CD14-positive monocyte (primary cell): ENCODE data around the gene CHCHD6. TPM values are rescaled to one million over a fixed set of nuclear protein-coding genes. Genes with fewer than 3 reads are reported as not detected.

Experiments used
- DNase-seq, 3 donors: peaks; one replicate each; pipeline ENCODE4 v3.0.0-alpha.2; 2011 to 2022
- H2AFZ ChIP-seq: 2 replicates; pipeline ENCODE4 v1.6.0; 2012; ENCODE audit warnings: mild to moderate bottlenecking, low read depth, low read length, inconsistent platforms; ENCODE audit not compliant: insufficient read depth, poor library complexity, severe bottlenecking
- H3K27ac ChIP-seq, 2 donors: 1 replicate in 1 of 2; 2 replicates in 1 of 2; pipeline ENCODE4 v1.5.1; 2012 to 2013; ENCODE audit warnings: low read length in 2 of 2, control low read depth in 1 of 2, inconsistent platforms in 1 of 2, low read depth in 1 of 2, mild to moderate bottlenecking in 1 of 2
- H3K27me3 ChIP-seq, 2 donors: one replicate each; pipeline versions ENCODE4 v1.6.0 to v1.6.1; 2011 to 2013; ENCODE audit warnings: low read length in 2 of 2; ENCODE audit not compliant: control insufficient read depth in 2 of 2, insufficient read depth in 2 of 2
- H3K36me3 ChIP-seq, 2 donors: replicated peaks in 1 of 2; 1 replicate in 1 of 2; 2 replicates in 1 of 2; pipeline versions ENCODE4 v1.5.1 to v1.6.1; 2012 to 2013; ENCODE audit warnings: low read length in 2 of 2, control low read depth in 1 of 2, inconsistent platforms in 1 of 2, mild to moderate bottlenecking in 1 of 2; ENCODE audit not compliant: insufficient read depth in 2 of 2, control insufficient read depth in 1 of 2
- H3K4me1 ChIP-seq, 2 donors: 1 replicate in 1 of 2; 2 replicates in 1 of 2; pipeline versions ENCODE4 v1.5.1 to v1.6.1; 2012 to 2013; ENCODE audit warnings: low read length in 2 of 2, control low read depth in 1 of 2, inconsistent platforms in 1 of 2, mild to moderate bottlenecking in 1 of 2, moderate library complexity in 1 of 2; ENCODE audit not compliant: insufficient read depth in 2 of 2, control insufficient read depth in 1 of 2
- H3K4me2 ChIP-seq: replicated peaks from 2 replicates; pipeline ENCODE3; 2012; ENCODE audit warnings: low read length, moderate library complexity, mild to moderate bottlenecking; ENCODE audit not compliant: poor library complexity, severe bottlenecking; ENCODE audit errors: extremely low read depth
- H3K4me3 ChIP-seq, 3 experiments: fragments of 200-600 bp in 1 of 3; sonication (generic) in 1 of 3; replicated peaks in 1 of 3; 1 replicate in 2 of 3; 2 replicates in 1 of 3; pipeline ENCODE4 v1.5.1; 2011 to 2013; ENCODE audit warnings: low read length in 3 of 3, mild to moderate bottlenecking in 3 of 3, control low read depth in 2 of 3, low read depth in 2 of 3, inconsistent platforms in 1 of 3, moderate library complexity in 1 of 3
- H3K79me2 ChIP-seq: 2 replicates; pipeline ENCODE4 v1.6.0; 2012; ENCODE audit warnings: mild to moderate bottlenecking, control low read depth, inconsistent platforms, low read length, moderate library complexity; ENCODE audit not compliant: insufficient read depth
- H3K9ac ChIP-seq: 2 replicates; pipeline ENCODE4 v1.6.0; 2017; ENCODE audit warnings: low read length, mild to moderate bottlenecking; ENCODE audit not compliant: insufficient read depth, poor library complexity, severe bottlenecking
- H3K9me3 ChIP-seq, 2 donors: replicated peaks in 1 of 2; 1 replicate in 1 of 2; 2 replicates in 1 of 2; pipeline versions ENCODE4 v1.5.1 to v1.6.1; 2012 to 2013; ENCODE audit warnings: low read length in 2 of 2, control low read depth in 1 of 2; ENCODE audit not compliant: control insufficient read depth in 1 of 2, insufficient read depth in 1 of 2
- H4K20me1 ChIP-seq: 2 replicates; pipeline ENCODE4 v1.6.0; 2012; ENCODE audit warnings: mild to moderate bottlenecking, low read length, control low read depth, moderate library complexity; ENCODE audit not compliant: insufficient read depth
- H3K27ac Mint-ChIP-seq, 7 donors: one replicate each; pipeline ENCODE4 v1.8.0; 2020; ENCODE audit warnings: mild to moderate bottlenecking in 7 of 7, mixed read lengths in 7 of 7, moderate library complexity in 6 of 7, inconsistent platforms in 2 of 7
- H3K27me3 Mint-ChIP-seq, 3 donors: one replicate each; pipeline ENCODE4 v1.8.0; 2021 to 2022; ENCODE audit warnings: low read depth in 3 of 3, mild to moderate bottlenecking in 3 of 3, mixed read lengths in 3 of 3, moderate library complexity in 3 of 3, inconsistent platforms in 1 of 3
- H3K36me3 Mint-ChIP-seq, 2 donors: one replicate each; pipeline ENCODE4 v1.8.0; 2020; ENCODE audit warnings: mixed read lengths in 2 of 2, inconsistent platforms in 1 of 2, mild to moderate bottlenecking in 1 of 2
- H3K4me1 Mint-ChIP-seq: one replicate; pipeline ENCODE4 v1.8.0; 2020; ENCODE audit warnings: mild to moderate bottlenecking, mixed read lengths
- H3K4me3 Mint-ChIP-seq, 2 donors: one replicate each; pipeline ENCODE4 v1.8.0; 2020; ENCODE audit warnings: mild to moderate bottlenecking in 2 of 2, mixed read lengths in 2 of 2, moderate library complexity in 1 of 2
- H3K9me3 Mint-ChIP-seq, 7 donors: one replicate each; pipeline ENCODE4 v1.8.0; 2020 to 2022; ENCODE audit warnings: mixed read lengths in 7 of 7, mild to moderate bottlenecking in 6 of 7, moderate library complexity in 6 of 7, inconsistent platforms in 2 of 7
- WGBS: methylation state at CpG from one replicate; pipeline ENCODE4 v1.1.5; 2013; ENCODE audit warnings: missing lambda C conversion rate; ENCODE audit not compliant: insufficient coverage; 5-methylcytosine and 5-hydroxymethylcytosine counted together
- intact Hi-C, 2 donors: fragments of 100-400 bp; cut with micrococcal nuclease; formaldehyde crosslinking; loops; one replicate each; pipeline versions ENCODE4 v1.15.0 to v1.15.1; 2023
- polyA plus RNA-seq, 3 donors: library from polyadenylated mRNA; depleted of rRNA in 1 of 3; unstranded in 2 of 3; stranded (reverse) in 1 of 3; fragments of 300-500 nt in 2 of 3; fragments of >200 nt in 1 of 3; fragmentation: Illumina TruSeq in 2 of 3; gene quantifications; 1 replicate in 2 of 3; 2 replicates in 1 of 3; pipeline ENCODE4 v1.2.3, GENCODE V29; 2012 to 2021
- TF ChIP-seq, protein P1 (sequence below): fragments of 200-600 bp; IDR thresholded peaks from one replicate; pipeline ENCODE4 v1.8.0; 2022; ENCODE audit warnings: antibody characterized with exemption, mild to moderate bottlenecking

CHCHD6 gene
- polyA plus RNA-seq, 3 donors: 1.1 to 1.8 (median 1.8) TPM

DNA sequence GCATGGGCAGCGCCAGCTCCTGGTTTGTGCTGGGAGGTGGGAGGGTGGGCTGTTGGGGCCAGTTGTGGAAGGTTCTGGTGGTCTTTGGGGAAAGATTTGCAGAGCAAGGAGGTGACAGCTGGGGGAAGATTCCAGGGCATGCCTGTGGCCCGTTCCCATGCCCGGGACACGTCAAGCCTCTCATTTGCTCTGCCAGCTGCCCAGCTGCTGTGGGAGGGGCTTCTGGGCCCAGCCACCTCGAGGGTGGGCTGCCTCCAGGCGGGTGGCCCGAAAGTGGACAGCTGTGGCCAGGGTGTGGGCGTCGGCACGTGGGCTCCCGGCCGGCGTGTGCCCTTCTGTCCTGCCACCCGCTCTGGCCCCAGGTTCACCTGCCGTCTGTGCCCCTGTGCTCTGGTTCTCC, 296.1 kb downstream of the CHCHD6 start:
- Mint-ChIP-seq H3K27ac (no peak overlapping the region), H3K36me3 (no peaks in the 10 kb centered on the region), H3K27me3 (peaks cover 0 to 3% (median 0%) of the 10 kb centered on the region in 3 donors), H3K9me3 (peaks cover 0 to 3% (median 0%) of the 10 kb centered on the region in 7 donors), H3K4me3 (no peak overlapping the region), H3K4me1 (no peaks in the 10 kb centered on the region)
- intact Hi-C loops: no loop called here
- no peaks in the 10 kb centered on the region for H3K9me3 ChIP-seq
- no peak overlapping the region for H3K27ac ChIP-seq
- H3K4me3 ChIP-seq: no peak overlapping the region
- no peaks in the 10 kb centered on the region for H3K4me1 ChIP-seq
- H4K20me1 ChIP-seq: no peaks in the 10 kb centered on the region
- 94% methylated on average over 15 of the region's 15 CpGs for WGBS
- H3K4me2 ChIP-seq: no peak overlapping the region
- no peak overlapping the region for H3K9ac ChIP-seq
- no peak overlapping the region for H2AFZ ChIP-seq
- DNase-seq: no peak
- TF ChIP-seq, protein P1, sequence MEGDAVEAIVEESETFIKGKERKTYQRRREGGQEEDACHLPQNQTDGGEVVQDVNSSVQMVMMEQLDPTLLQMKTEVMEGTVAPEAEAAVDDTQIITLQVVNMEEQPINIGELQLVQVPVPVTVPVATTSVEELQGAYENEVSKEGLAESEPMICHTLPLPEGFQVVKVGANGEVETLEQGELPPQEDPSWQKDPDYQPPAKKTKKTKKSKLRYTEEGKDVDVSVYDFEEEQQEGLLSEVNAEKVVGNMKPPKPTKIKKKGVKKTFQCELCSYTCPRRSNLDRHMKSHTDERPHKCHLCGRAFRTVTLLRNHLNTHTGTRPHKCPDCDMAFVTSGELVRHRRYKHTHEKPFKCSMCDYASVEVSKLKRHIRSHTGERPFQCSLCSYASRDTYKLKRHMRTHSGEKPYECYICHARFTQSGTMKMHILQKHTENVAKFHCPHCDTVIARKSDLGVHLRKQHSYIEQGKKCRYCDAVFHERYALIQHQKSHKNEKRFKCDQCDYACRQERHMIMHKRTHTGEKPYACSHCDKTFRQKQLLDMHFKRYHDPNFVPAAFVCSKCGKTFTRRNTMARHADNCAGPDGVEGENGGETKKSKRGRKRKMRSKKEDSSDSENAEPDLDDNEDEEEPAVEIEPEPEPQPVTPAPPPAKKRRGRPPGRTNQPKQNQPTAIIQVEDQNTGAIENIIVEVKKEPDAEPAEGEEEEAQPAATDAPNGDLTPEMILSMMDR: no peak
- H3K27me3 ChIP-seq: no peaks in the 10 kb centered on the region
- H3K36me3 ChIP-seq: no peaks in the 10 kb centered on the region
- no peaks in the 10 kb centered on the region for H3K79me2 ChIP-seq

DNA sequence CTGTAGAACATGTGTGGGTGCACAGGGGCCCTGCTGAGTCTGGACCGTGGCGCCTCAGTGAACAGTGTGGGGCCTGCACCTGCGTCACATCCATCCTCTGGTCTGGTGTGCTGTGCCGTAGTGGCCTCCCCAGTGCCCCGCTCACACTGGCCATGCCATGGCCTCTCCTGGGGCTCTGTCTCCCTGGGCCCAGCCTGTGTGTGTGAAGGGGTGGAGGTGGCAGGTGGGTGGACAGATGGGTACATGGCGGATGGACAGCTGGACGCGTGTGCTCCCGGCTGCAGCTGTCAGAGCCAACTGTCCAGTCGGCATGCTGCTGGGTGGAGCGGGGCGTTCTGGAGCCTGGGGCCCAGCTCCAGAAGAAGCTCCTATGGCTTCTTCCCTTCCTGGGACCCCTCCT, 296.7 kb downstream of the CHCHD6 start:
- Histone ChIP-seq H3K36me3 (no peaks in the 10 kb centered on the region), H3K4me3 (no peak overlapping the region), H2AFZ (no peak overlapping the region), H3K9ac (no peak overlapping the region), H4K20me1 (no peaks in the 10 kb centered on the region), H3K4me1 (no peaks in the 10 kb centered on the region), H3K9me3 (no peaks in the 10 kb centered on the region), H3K4me2 (no peak overlapping the region), H3K79me2 (no peaks in the 10 kb centered on the region), H3K27me3 (no peaks in the 10 kb centered on the region), H3K27ac (no peak overlapping the region)
- TF ChIP-seq, protein P1: no peak
- no peaks in the 10 kb centered on the region for H3K4me1 Mint-ChIP-seq
- H3K36me3 Mint-ChIP-seq: no peaks in the 10 kb centered on the region
- no peak overlapping the region for H3K4me3 Mint-ChIP-seq
- peaks cover 0 to 3% (median 0%) of the 10 kb centered on the region in 3 donors for H3K27me3 Mint-ChIP-seq
- 98% methylated on average over 11 of the region's 12 CpGs for WGBS
- DNase-seq: no peak
- H3K27ac Mint-ChIP-seq: no peak overlapping the region
- peaks cover 0 to 3% (median 0%) of the 10 kb centered on the region in 7 donors for H3K9me3 Mint-ChIP-seq
- intact Hi-C loops: no loop called here
